Activated CD4-positive, alpha-beta T cell treated with anti-CD3 and anti-CD28 coated beads for 4 hours (primary cell): ENCODE results near the gene GSAP.
"Not testable (repeated sequence)": the region's sequence is repeated elsewhere in the genome, so short reads cannot be mapped to it uniquely, and the experiment has no call there.

Experiments used
- DNase-seq, 2 donors: peaks; one replicate each; pipeline ENCODE4 v3.0.0-alpha.2; 2020

GSAP gene

DNA sequence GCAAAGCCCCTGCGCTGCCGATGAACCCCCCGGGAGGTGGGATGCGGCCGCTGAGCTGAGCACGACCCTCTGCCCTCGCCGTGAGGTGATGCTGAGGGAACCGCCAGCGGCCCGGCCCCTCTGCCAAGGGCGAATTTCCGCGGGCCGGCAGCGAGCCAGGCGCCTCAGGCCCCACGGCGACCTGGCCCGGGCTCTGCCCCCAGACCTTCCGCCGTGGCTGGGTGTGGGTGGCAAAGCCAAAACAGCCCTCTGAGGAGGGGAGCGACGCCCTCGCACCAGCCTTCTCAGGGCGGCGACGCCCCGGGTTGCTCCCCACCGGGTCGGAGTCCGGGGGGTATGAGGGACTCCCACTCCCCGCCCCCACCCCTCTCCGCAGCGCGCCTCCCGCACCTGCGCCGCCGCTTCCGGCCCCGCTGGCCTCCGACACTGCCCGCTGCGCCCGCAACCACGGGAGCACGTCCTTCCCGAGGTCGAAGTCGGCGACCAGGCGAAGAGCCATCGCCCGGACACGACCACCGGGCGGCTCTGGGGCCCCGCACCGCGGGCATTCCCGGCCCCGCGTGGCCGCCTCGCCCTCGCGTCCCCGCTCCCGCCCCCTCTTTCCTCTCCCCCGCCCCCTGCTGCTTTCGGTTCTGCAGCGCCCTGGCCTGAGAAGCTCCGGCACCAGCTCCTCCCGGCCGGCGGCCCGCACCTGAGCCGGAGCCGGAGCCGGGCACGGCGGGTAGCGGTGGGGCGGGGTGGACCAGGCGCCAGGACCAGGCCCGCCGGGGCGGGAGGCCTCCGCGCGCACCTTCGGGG is at the start of gene GSAP:
Gene GSAP (minus strand): TSS at position 527 of the 798 bp plus-strand sequence. CDS start 28 bp downstream, at position 499.
- DNase-seq: peak; percentile 57 to 64

GRCh38 chr7:77465256-77465655 is 49.1 kb upstream of the GSAP start:
- DNase-seq: no peak

DNA sequence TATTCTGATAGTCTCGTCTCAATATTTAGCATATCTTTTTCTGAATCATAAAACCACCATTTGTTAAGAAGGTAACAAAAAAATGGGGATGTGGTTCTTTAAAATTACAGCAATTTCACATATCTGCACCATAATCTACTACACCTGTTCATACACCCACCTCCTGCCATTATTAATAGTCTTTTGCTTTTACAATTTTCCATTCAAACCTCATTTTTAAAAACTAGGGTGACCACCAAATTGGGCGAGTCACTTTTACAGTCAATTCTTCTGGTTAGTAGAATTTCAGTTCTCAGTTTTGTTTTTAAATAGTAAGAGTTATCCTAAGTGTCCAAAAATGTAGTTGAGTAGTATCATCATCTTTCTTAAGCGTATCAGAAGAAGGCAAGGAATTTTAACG is 48.4 kb upstream of the GSAP start:
- DNase-seq: no peak

DNA sequence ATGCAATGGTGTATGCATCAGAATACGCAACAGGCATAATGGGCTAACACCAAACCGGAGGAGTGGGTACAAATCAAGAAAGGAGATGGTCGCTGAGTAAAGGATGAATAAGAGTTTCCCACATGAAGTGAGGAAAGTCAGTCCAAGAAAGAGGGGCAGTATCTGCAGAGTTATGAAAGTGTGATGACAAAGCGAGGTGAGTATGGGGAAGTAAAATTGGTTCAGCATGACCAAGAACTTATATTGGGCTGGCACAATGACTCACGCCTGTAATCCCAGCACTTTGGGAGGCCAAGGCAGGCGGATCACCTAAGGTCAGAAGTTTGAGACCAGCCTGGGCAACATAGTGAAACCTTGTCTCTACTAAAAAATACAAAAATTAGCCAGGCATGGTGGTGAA is 47.5 kb upstream of the GSAP start:
- DNase-seq: not testable (repeated sequence)

DNA sequence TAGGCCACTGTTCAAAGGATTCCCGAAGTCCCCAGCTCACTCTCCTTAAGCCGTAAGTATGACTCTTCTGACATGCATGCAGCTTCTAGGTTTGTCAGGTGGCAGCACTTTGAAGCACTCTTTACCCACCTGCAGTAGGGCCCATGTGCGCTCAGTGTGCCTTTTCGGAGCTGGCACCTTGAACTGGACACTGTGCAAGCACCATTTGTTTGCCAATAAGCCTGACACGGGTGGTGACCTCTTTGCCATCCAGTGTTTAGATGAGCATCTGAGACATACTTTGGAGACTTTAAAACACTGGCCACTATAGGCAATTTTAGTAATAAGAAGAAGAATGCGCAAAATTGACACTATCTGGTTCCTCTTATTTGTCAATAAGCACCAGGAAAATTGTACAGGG is 45.7 kb upstream of the GSAP start:
- no peak for DNase-seq

GRCh38 chr7:77461246-77461645 is 45.1 kb upstream of the GSAP start:
- DNase-seq: no peak

DNA sequence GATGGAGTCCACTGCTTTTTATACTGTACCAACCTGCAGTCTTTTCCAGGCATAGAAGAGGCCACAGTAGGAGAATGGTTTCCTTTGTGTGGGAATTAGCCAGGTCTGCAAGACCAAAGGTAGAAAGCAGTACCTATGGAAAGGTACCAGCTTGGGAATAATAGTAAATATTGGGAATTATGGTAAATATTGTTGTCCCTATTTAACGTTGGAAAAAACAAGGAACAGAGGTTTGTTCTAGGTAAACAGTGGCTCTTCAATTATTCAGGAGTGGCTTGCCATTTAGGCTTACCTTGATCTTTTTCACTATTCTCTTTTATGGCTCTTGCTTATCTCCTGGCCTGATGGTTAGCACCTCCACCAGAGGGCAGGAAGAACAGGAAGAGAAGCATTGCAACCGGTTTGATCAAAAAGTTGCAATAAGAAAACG is 43.9 kb upstream of the GSAP start:
- DNase-seq: no peak

DNA sequence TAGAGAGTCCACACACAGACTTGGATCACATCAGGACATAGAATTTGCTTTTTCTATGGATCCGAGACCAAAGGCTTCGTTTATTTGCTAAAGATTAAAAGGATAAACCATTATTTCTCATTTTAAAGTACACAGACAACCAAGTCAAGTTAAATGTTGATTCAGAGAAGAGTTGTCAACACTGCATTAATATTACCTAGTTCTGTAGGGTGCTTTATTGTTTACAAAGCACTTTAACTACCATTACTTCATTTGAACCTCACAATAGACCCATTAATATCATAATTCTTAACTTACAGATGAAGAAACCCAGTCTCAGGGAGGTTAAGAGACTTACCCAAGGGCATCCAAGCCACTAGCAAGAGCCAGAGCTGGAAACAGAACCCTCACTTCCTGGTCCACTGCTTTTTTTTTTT is 43.2 kb upstream of the GSAP start:
- DNase-seq: no peak

GRCh38 chr7:77458786-77459185 is 42.6 kb upstream of the GSAP start:
- no peak for DNase-seq

DNA sequence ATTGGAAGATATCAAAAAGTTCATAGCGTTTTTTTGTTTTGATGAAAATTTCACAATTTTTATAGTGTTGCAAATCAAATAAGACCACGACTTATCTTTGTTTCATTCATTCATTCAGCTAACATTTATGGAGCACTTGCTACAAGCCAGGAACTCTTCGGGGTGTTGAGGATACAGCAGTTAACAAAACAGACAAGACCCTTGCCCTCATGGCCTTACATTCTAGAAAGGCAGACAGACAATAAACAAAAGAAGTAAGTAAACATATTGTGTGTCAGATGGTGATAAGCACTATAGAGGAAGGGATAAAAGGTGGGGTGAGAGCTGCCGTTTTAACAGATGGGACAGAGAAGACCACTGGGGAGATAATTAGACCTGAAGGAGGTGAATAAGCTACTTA is 41.6 kb upstream of the GSAP start:
- no peak for DNase-seq

DNA sequence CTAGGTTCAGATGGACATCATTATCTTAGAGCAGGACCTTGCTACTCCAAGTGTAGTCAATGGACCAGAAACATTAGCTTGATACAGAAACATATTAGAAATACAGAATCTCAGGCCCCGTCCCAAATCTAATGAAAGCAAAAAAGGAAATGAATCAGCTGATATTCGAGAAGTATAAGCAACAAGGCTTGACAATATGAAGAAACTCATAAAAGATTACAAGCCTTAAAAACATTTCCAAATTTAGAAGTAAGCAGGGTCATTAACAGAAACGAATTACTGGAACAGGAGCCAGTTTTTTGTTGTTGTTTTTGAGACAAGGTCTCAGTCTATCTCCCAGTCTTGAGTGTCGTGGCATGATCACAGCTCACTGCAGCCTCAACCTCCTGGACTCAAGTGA is 40.5 kb upstream of the GSAP start:
- DNase-seq: no peak

DNA sequence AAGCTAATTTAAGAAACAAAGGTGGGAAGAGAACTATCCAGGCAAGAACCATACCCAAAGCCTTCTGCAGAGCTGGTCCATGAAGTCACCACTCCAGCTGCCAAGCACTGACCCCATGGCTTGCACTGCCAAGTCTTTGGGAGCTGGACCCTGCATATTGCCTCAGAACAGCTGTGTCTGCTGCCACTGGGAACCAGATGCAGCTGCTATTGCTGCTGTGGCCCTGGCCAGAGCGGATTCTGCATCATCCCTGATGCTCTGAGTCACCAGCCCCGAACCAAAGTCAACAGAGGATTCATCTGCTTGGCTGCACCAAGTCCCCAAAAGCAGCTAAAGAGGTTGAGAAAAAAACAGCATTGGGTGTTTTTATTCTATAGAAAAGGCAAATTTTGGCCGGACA is 39.2 kb upstream of the GSAP start:
- DNase-seq: no peak

GRCh38 chr7:77454802-77455201 is 38.7 kb upstream of the GSAP start:
- no peak for DNase-seq

- no peak for DNase-seq
These were observed 37.4 kb upstream of the GSAP start for GRCh38 chr7:77453531-77453930.

GRCh38 chr7:77451950-77452349 is 35.8 kb upstream of the GSAP start:
- not testable (repeated sequence) for DNase-seq

- DNase-seq: no peak
These were observed 34.5 kb upstream of the GSAP start for GRCh38 chr7:77450613-77451012.

GRCh38 chr7:77450054-77450453 is 33.9 kb upstream of the GSAP start:
- DNase-seq: no peak

DNA sequence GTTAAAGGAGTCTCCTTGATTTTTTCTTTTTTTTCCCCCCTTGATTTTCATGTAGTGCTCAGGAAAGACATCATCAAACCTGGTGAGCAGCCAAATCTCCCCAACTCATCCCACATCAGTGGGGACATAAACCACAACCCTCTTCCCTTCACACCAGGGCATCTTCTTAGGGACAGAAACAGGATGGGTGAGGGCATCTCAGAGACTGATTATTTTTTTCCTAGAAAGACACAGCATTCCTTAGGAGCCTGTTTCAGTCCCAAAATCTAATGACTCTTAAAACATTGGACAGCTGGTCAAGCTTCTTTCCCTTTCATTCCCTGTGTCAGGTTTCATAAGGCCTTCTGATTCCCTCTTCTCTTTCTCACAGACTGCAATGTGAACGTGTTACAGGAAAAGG is 31.5 kb upstream of the GSAP start:
- DNase-seq: no peak

- DNase-seq: no peak
These were observed 28.0 kb upstream of the GSAP start for GRCh38 chr7:77444123-77444522.

- DNase-seq: no peak
These were observed 26.9 kb upstream of the GSAP start for GRCh38 chr7:77443042-77443441.

DNA sequence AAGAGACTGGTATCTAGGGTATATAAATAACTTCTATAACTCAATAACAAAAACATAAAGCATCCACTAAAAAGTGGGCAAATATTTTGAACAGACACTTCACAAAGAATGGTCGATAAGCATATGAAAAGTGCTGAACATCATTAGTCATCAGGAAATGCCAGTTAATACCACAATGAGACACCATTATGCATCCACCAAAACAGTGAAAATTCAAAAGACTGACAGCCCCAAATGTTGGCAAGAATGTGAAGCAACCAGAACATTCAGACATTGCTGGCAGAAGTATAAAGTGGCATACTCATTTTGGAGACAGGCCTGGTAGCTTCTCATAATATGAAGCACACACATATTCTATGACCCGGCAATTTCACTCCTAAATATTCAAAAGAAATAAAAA is 26.5 kb upstream of the GSAP start:
- no peak for DNase-seq

DNA sequence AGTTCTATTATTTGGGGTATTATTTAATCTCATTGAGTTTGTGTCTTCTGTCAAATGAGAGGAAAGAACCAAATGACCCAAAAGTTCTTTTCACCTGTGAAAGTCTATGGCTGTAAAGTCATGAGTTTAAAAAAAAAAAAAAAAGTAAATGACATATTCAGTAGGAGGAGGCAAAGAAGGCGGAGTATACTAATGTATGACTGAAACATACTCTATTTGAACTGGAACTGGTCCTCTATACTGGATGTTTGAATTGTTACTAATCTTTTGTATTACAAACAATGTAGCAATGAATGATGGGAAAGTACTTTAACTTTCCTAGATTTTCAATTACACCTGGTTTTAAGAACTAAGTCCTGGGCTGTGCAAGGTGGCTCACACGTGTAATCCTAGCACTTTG is 24.9 kb upstream of the GSAP start:
- no peak for DNase-seq

GRCh38 chr7:77439572-77439971 is 23.4 kb upstream of the GSAP start:
- DNase-seq: no peak

- DNase-seq: no peak
These were observed 22.0 kb upstream of the GSAP start for GRCh38 chr7:77438131-77438530.
